Upper lobe of left lung (tissue), 6 donors: ENCODE measurements around the gene GBP2. TPM values are rescaled to one million over a fixed set of nuclear protein-coding genes. Genes with fewer than 3 reads are reported as not detected.

ENCODE experiments used
- ATAC-seq, 2 donors: fragments of 200-7000 bp; cut with Tn5 transposase; one replicate each; pipeline ENCODE4 v1.9.1; 2022; ENCODE audit warnings: mild to moderate bottlenecking in 2 of 2, moderate library complexity in 2 of 2; ENCODE audit not compliant: low FRiP score in 2 of 2
- DNase-seq, 2 donors: peaks; one replicate each; pipeline ENCODE4 v3.0.0-alpha.2; 2019 to 2020
- H3K27ac ChIP-seq, 4 donors: fragments of 200-600 bp; sonication (generic); one replicate each; pipeline ENCODE4 v1.5.1; 2016 to 2019
- H3K27me3 ChIP-seq, 4 donors: fragments of 200-600 bp; sonication (generic); one replicate each; pipeline ENCODE4 v1.5.1; 2017 to 2019
- H3K36me3 ChIP-seq, 4 donors: fragments of 200-600 bp; sonication (generic); one replicate each; pipeline ENCODE4 v1.5.1; 2016 to 2019
- H3K4me1 ChIP-seq, 4 donors: fragments of 200-600 bp; sonication (generic); one replicate each; pipeline ENCODE4 v1.5.1; 2018 to 2019
- H3K4me3 ChIP-seq, 4 donors: fragments of 200-600 bp; sonication (generic); one replicate each; pipeline ENCODE4 v1.5.1; 2017 to 2019; ENCODE audit warnings: mild to moderate bottlenecking in 2 of 4, moderate library complexity in 1 of 4
- H3K9me3 ChIP-seq, 4 donors: fragments of 200-600 bp; sonication (generic); one replicate each; pipeline ENCODE4 v1.5.1; 2018 to 2019
- CTCF ChIP-seq, 6 experiments: fragments of 450-650 bp in 4 of 6; fragments of 200-600 bp in 2 of 6; sonication (generic) in 2 of 6; IDR thresholded peaks; one replicate each; pipeline ENCODE4 v1.5.1; 2016 to 2019; ENCODE audit warnings: antibody characterized with exemption in 6 of 6
- EP300 ChIP-seq, 4 donors: sonication (generic); formaldehyde crosslinking; IDR thresholded peaks; one replicate each; pipeline ENCODE4 v1.5.1; 2017; ENCODE audit warnings: antibody characterized with exemption in 4 of 4, control low read depth in 2 of 4
- POLR2A ChIP-seq, 4 donors: fragments of 450-650 bp; IDR thresholded peaks; one replicate each; pipeline ENCODE4 v1.5.1; 2016 to 2017; ENCODE audit warnings: antibody characterized with exemption in 4 of 4, mild to moderate bottlenecking in 2 of 4
- POLR2AphosphoS5 ChIP-seq, 2 donors: sonication (generic); formaldehyde crosslinking; IDR thresholded peaks; one replicate each; pipeline ENCODE4 v1.5.1; 2017; ENCODE audit warnings: antibody characterized with exemption in 2 of 2
- WGBS, 2 donors: methylation state at CpG; one replicate each; pipeline ENCODE4 v1.1.5; 2017 to 2018; 5-methylcytosine and 5-hydroxymethylcytosine counted together
- total RNA-seq, 6 donors: library from RNA; depleted of rRNA in 4 of 6; stranded (reverse); fragments of >200 nt in 4 of 6; gene quantifications; one replicate each; pipeline versions ENCODE4 v1.1.0 to v1.2.1, GENCODE V29; 2016 to 2021
- donor health status: DM: no; HTN: no; CAD: no; lungs with moderate emphysema.
- donor health status: DM: no; HTN: yes; CAD: no; lungs with severe emphysema.

GBP2 gene
- total RNA-seq, 6 donors from 2014 or later, result 41.0 to 124 (median 54.9) TPM

GRCh38 chr1:89146721-89147120, 20.8 kb upstream of the GBP2 start:
- no peak for TF ChIP-seq POLR2AphosphoS5 (IDR thresholded peaks at IDR 0.05)
- no peak for TF ChIP-seq POLR2A (IDR thresholded peaks at IDR 0.05)
- TF ChIP-seq EP300 (IDR thresholded peaks at IDR 0.05), result no peak
- no peak for TF ChIP-seq CTCF (IDR thresholded peaks at IDR 0.05)

GRCh38 chr1:89143484-89143883, 17.6 kb upstream of the GBP2 start:
- no peak for ATAC-seq
- no peak overlapping the region for H3K4me3 ChIP-seq
- no peaks in the 10 kb centered on the region for H3K27me3 ChIP-seq
- peaks cover 0 to 6% (median under 1%) of the 10 kb centered on the region in 4 donors for H3K4me1 ChIP-seq
- H3K36me3 ChIP-seq, result no peaks in the 10 kb centered on the region
- no peaks in the 10 kb centered on the region for H3K9me3 ChIP-seq
- H3K27ac ChIP-seq, result no peak overlapping the region
- 82 to 87% methylated on average over 2 of the region's 2 CpGs for WGBS, 2 donors
- no peak for DNase-seq
- TF ChIP-seq POLR2A (IDR thresholded peaks at IDR 0.05) (no peak), POLR2AphosphoS5 (IDR thresholded peaks at IDR 0.05) (no peak), CTCF (IDR thresholded peaks at IDR 0.05) (no peak), EP300 (IDR thresholded peaks at IDR 0.05) (no peak)

More at GRCh38 chr1:89146721-89147120, 20.8 kb upstream of the GBP2 start:
- Histone ChIP-seq H3K27me3 (no peaks in the 10 kb centered on the region), H3K9me3 (no peaks in the 10 kb centered on the region), H3K4me3 (no peak overlapping the region), H3K27ac (no peak overlapping the region), H3K4me1 (peaks cover 0 to 6% (median 1%) of the 10 kb centered on the region in 4 donors), H3K36me3 (no peaks in the 10 kb centered on the region)
- ATAC-seq (no peak), DNase-seq (no peak)
- 72 to 73% methylated on average over 3 of the region's 3 CpGs for WGBS, 2 donors

- Histone ChIP-seq H3K4me3 (no peak overlapping the region), H3K27ac (no peak overlapping the region), H3K4me1 (no peaks in the 10 kb centered on the region), H3K9me3 (no peaks in the 10 kb centered on the region), H3K27me3 (no peaks in the 10 kb centered on the region), H3K36me3 (no peaks in the 10 kb centered on the region)
- ATAC-seq, result no peak
- 91 to 92% methylated on average over 4 of the region's 4 CpGs for WGBS, 2 donors
- DNase-seq, result no peak
- TF ChIP-seq CTCF (IDR thresholded peaks at IDR 0.05) (no peak), EP300 (IDR thresholded peaks at IDR 0.05) (no peak), POLR2A (IDR thresholded peaks at IDR 0.05) (no peak), POLR2AphosphoS5 (IDR thresholded peaks at IDR 0.05) (no peak)
Measured at GRCh38 chr1:89142160-89142559, 16.2 kb upstream of the GBP2 start.

GRCh38 chr1:89133747-89134146, 7.8 kb upstream of the GBP2 start:
- no peak for TF ChIP-seq CTCF (IDR thresholded peaks at IDR 0.05)
- no peak for TF ChIP-seq POLR2AphosphoS5 (IDR thresholded peaks at IDR 0.05)
- TF ChIP-seq POLR2A (IDR thresholded peaks at IDR 0.05), result no peak
- TF ChIP-seq EP300 (IDR thresholded peaks at IDR 0.05), result no peak
- 83 to 100% methylated on average over 1 of the region's 1 CpG for WGBS, 2 donors
- no peak overlapping the region for H3K27ac ChIP-seq

GRCh38 chr1:89130716-89131115, 4.8 kb upstream of the GBP2 start:
- no peaks in the 10 kb centered on the region for H3K9me3 ChIP-seq
- TF ChIP-seq POLR2A (IDR thresholded peaks at IDR 0.05), result no peak
- TF ChIP-seq EP300 (IDR thresholded peaks at IDR 0.05), result no peak
- TF ChIP-seq CTCF (IDR thresholded peaks at IDR 0.05), result no peak
- no peak for TF ChIP-seq POLR2AphosphoS5 (IDR thresholded peaks at IDR 0.05)
- whole genome bisulfite sequencing, 2 donors, result 29 to 36% methylated on average over 1 of the region's 1 CpG

More at GRCh38 chr1:89133747-89134146, 7.8 kb upstream of the GBP2 start:
- no peak for DNase-seq
- no peaks in the 10 kb centered on the region for H3K27me3 ChIP-seq
- no peak for ATAC-seq
- peaks cover 15 to 16% (median 15%) of the 10 kb centered on the region in 4 donors for H3K4me1 ChIP-seq
- no peaks in the 10 kb centered on the region for H3K36me3 ChIP-seq
- H3K9me3 ChIP-seq, result no peaks in the 10 kb centered on the region
- H3K4me3 ChIP-seq, result no peak overlapping the region

More at GRCh38 chr1:89130716-89131115, 4.8 kb upstream of the GBP2 start:
- DNase-seq (no peak), ATAC-seq (no peak)
- peak overlapping the region in 3 of 4 donors; percentile 76 to 90 (median 89) for H3K27ac ChIP-seq
- no peaks in the 10 kb centered on the region for H3K36me3 ChIP-seq
- no peaks in the 10 kb centered on the region for H3K27me3 ChIP-seq
- H3K4me1 ChIP-seq, result peaks cover 21 to 29% (median 23%) of the 10 kb centered on the region in 4 donors
- no peak overlapping the region for H3K4me3 ChIP-seq
